NCI-H187 (cell line): ENCODE measurements around the gene CIAO3.

Experiments used
- DNase-seq, 2 experiments: peaks; one replicate each; lab custom pipeline; 2025; lab: John Stamatoyannopoulos, UW

CIAO3 gene

GRCh38 chr16:722835-723633, 17.8 kb downstream of the CIAO3 start:
- no peak for DNase-seq

- no peak for DNase-seq
Observed at GRCh38 chr16:721765-722540, 18.8 kb downstream of the CIAO3 start.

GRCh38 chr16:720990-721764, 19.6 kb downstream of the CIAO3 start, which contains the start of gene ANTKMT:
TSS of gene ANTKMT (plus strand) at chr16:721146. CDS start at chr16:721275, 129 bp downstream.
- peak; percentile 89 to 91 for DNase-seq

- peak in 1 of 2 experiments; percentile 38 for DNase-seq
Observed at GRCh38 chr16:720447-720989, 20.3 kb downstream of the CIAO3 start.

- no peak for DNase-seq
Observed at GRCh38 chr16:719815-720446, 20.9 kb downstream of the CIAO3 start.

- no peak for DNase-seq
Observed at GRCh38 chr16:718922-719321, 21.9 kb downstream of the CIAO3 start.

GRCh38 chr16:718389-718788, 22.4 kb downstream of the CIAO3 start:
- DNase-seq, result no peak

- DNase-seq, result no peak
Observed at GRCh38 chr16:717450-718245, 23.1 kb downstream of the CIAO3 start.

- no peak for DNase-seq
Observed at GRCh38 chr16:716768-717325, 23.9 kb downstream of the CIAO3 start.

GRCh38 chr16:716200-716568, 24.6 kb downstream of the CIAO3 start:
- DNase-seq, result no peak

GRCh38 chr16:715477-716199, 25.2 kb downstream of the CIAO3 start:
- DNase-seq, result no peak

GRCh38 chr16:714558-715476, 26.0 kb downstream of the CIAO3 start, which contains the start of gene METRN:
TSS of gene METRN (plus strand) at chr16:715118. CDS start at chr16:715290, 172 bp downstream.
- peak; percentile 60 to 83 for DNase-seq

- no peak for DNase-seq
Observed at GRCh38 chr16:714079-714478, 26.7 kb downstream of the CIAO3 start.

GRCh38 chr16:712740-713250, 28.0 kb downstream of the CIAO3 start:
- peak in 1 of 2 experiments; percentile 24 for DNase-seq

- peak; percentile 56 to 70 for DNase-seq
Observed at GRCh38 chr16:711548-712320, 29.1 kb downstream of the CIAO3 start.

- DNase-seq, result no peak
Observed at GRCh38 chr16:711084-711483, 29.7 kb downstream of the CIAO3 start.

GRCh38 chr16:710500-711075, 30.2 kb downstream of the CIAO3 start:
- no peak for DNase-seq
